AG09319 (cell line): ENCODE measurements around the gene RNF39.
A peak's percentile ranks its signal among the peaks of the same experiment; 100 is the strongest.

Source experiments
- DNase-seq: peaks from one replicate; pipeline ENCODE4 v3.0.0-alpha.2; 2010; ENCODE audit warnings: low read depth; ENCODE audit errors: extremely low read depth
- TF ChIP-seq, protein P1 (sequence below): IDR thresholded peaks from 2 replicates; pipeline ENCODE4 v1.5.1; 2011; ENCODE audit warnings: low read depth, mild to moderate bottlenecking, inconsistent platforms, low read length, moderate library complexity

RNF39 gene

DNA sequence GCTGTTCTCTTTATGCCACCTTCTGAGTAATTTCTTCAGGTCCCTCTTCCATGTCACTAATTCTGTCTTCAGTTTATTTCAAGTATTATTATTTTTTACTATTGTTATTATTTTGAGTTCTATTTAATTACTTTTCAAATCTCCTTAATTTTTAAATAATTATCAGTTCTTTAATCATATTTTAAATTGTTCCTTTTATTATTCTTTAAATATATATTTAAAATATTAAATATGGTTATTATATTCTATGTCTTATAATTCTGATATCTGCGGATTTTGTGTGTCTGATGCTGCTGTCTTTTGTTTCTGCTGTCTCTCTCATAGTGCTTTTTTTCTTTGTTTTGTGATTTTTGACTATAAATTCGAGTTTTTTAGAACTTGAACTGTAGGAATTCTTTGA is 12.3 kb downstream of the RNF39 start:
- TF ChIP-seq, protein P1, sequence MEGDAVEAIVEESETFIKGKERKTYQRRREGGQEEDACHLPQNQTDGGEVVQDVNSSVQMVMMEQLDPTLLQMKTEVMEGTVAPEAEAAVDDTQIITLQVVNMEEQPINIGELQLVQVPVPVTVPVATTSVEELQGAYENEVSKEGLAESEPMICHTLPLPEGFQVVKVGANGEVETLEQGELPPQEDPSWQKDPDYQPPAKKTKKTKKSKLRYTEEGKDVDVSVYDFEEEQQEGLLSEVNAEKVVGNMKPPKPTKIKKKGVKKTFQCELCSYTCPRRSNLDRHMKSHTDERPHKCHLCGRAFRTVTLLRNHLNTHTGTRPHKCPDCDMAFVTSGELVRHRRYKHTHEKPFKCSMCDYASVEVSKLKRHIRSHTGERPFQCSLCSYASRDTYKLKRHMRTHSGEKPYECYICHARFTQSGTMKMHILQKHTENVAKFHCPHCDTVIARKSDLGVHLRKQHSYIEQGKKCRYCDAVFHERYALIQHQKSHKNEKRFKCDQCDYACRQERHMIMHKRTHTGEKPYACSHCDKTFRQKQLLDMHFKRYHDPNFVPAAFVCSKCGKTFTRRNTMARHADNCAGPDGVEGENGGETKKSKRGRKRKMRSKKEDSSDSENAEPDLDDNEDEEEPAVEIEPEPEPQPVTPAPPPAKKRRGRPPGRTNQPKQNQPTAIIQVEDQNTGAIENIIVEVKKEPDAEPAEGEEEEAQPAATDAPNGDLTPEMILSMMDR, result no peak
- no peak for DNase-seq

DNA sequence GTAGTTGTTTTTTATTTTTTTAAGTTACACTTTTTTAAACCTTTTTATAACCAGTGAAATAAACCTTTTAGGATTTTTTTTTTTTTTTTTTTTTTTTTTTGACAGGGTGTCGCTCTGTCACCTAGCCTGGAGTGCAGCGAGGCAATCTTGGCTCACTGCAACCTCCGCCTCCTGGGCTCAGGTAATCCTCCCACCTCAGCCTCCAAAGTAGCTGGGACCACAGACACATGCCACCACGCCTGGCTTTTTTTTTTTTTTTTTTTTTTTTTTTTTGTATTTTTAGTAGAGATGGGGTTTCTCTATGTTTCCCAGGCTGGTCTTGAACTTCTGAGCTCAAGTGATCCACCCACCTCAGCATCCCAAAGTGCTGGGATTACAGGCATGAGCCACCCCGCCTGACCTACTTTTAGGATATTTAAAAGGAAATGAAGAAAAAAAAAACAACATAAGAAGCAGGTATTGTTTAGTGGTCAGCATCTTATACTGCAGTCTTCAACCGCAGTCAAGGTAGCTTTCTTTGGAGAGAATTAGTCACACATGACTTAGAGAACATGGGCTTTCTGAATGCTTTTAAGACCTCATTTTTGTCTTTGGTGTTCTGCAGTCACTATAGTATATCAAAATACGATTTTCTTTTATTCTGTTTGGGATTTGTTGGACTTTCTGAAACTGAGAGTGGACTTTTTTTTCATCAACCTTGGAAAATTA is 12.9 kb downstream of the RNF39 start:
- TF ChIP-seq, protein P1, result no peak
- no peak for DNase-seq

GRCh38 chr6:30061858-30062458 is 13.6 kb downstream of the RNF39 start:
- TF ChIP-seq, protein P1, result no peak
- no peak for DNase-seq

DNA sequence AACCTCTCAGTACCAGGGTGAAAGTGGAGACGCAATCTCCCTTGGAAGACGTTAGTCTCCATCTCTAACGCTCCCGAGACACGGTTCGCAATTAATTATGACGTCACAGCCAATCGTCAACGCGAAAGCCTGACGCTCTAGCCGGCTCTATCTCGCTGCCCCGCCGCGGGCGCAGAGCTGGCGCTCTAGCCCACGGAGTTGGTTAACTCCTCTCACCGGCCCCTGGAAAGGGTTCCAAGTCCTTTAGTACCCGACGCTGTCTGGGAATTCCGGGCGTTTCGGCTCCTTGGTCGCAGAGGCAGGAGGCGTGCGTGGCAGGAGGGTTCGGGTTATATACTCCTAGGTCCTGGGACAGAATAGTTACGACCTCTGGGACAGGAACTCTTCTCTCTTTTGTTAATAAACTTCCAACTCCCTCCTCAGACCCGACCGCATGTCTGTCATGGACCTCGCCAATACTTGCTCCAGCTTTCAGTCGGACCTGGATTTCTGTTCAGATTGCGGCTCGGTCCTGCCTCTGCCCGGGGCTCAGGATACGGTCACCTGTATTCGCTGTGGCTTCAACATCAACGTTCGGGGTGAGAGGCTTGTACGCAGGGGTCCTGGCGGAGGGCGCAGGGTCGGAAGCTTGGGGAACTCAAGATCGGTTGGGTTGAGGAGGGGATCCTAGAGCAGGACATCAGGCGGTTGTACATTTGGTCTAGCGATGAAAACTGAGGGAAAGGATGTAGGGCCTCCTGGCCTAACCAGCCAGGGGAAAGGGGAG is 14.3 kb downstream of the RNF39 start, which contains the start of gene POLR1H:
Gene POLR1H (plus strand): TSS at position 174 of the 766 bp plus-strand sequence. CDS start 260 bp downstream, at position 434.
- DNase-seq, result peak; percentile 83
- TF ChIP-seq, protein P1, result no peak

DNA sequence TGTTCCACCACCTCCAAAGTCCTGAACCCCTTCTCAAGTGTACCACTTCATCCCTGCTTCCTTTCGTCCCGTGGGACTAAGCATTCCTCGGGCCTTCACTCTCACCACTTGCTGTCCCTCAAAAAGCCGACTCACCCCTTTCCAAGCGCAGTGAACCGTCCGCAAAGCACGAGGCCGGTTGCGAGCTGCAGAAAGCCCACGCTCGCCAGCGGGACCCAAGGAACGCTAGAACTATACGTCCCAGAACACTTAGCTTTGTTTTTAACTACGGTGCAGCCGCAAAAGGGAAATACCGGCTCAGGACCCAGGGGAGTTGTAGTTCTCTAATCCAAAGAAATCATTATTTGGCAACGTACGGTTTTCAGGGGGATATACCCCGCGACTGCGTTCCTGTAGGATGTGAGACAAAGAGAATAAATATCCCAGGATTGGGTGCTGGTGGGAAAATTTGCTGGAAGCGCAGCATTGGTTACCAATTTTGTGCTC is 14.9 kb downstream of the RNF39 start:
- no peak for DNase-seq
- TF ChIP-seq, protein P1, result no peak

- no peak for DNase-seq
- TF ChIP-seq, protein P1, result no peak
Observed at GRCh38 chr6:30055513-30055912, 20.1 kb downstream of the RNF39 start.
